Astrocyte (in vitro differentiated cells and primary cell): ENCODE results near the gene KRT78. TPM values are rescaled to one million over a fixed set of nuclear protein-coding genes. Genes with fewer than 3 reads are reported as not detected.

Source experiments
- DNase-seq: peaks from one replicate; pipeline ENCODE4 v3.0.0-alpha.2; 2010; ENCODE audit warnings: low read depth
- FAIRE-seq: peaks from 2 replicates; lab custom pipeline; 2011; peaks lifted over from hg19 to GRCh38; lab: Jason Lieb, UNC
- H2AFZ ChIP-seq: 2 replicates; pipeline ENCODE4 v1.6.0; 2012; ENCODE audit warnings: low read depth, low read length, inconsistent platforms
- H3K27ac ChIP-seq: 2 replicates; pipeline ENCODE4 v1.5.1; 2011; ENCODE audit warnings: low read depth, low read length, inconsistent platforms
- H3K27me3 ChIP-seq: 2 replicates; pipeline ENCODE4 v1.6.0; 2011; ENCODE audit warnings: low read length, inconsistent platforms; ENCODE audit not compliant: insufficient read depth
- H3K36me3 ChIP-seq: 2 replicates; pipeline ENCODE4 v1.5.1; 2011; ENCODE audit warnings: low read length, inconsistent platforms; ENCODE audit not compliant: insufficient read depth
- H3K4me1 ChIP-seq: 2 replicates; pipeline ENCODE4 v1.5.1; 2011; ENCODE audit warnings: low read length, inconsistent platforms; ENCODE audit not compliant: insufficient read depth
- H3K4me2 ChIP-seq: 2 replicates; pipeline ENCODE4 v1.6.0; 2012; ENCODE audit warnings: low read length, inconsistent platforms
- H3K4me3 ChIP-seq: 2 replicates; pipeline ENCODE4 v1.5.1; 2011; ENCODE audit warnings: low read depth, mild to moderate bottlenecking, low read length, inconsistent platforms; ENCODE audit not compliant: insufficient read depth
- H3K79me2 ChIP-seq: 2 replicates; pipeline ENCODE4 v1.6.0; 2012; ENCODE audit warnings: mild to moderate bottlenecking, low read length, inconsistent platforms; ENCODE audit not compliant: insufficient read depth
- H3K9ac ChIP-seq: 2 replicates; pipeline ENCODE4 v1.6.0; 2012; ENCODE audit warnings: mild to moderate bottlenecking, low read length, inconsistent platforms
- H3K9me3 ChIP-seq: 2 replicates; pipeline ENCODE4 v1.5.1; 2012; ENCODE audit warnings: low read depth, mild to moderate bottlenecking, low read length, inconsistent platforms; ENCODE audit not compliant: insufficient read depth
- H4K20me1 ChIP-seq: 2 replicates; pipeline ENCODE4 v1.6.0; 2012; ENCODE audit warnings: low read length, inconsistent platforms; ENCODE audit not compliant: insufficient read depth
- H3K27ac Mint-ChIP-seq: one replicate; pipeline ENCODE4 v1.8.0; 2021; ENCODE audit warnings: mild to moderate bottlenecking, mixed read lengths; ENCODE audit not compliant: unreplicated experiment
- H3K27me3 Mint-ChIP-seq: one replicate; pipeline ENCODE4 v1.8.0; 2021; ENCODE audit warnings: low read depth, mixed read lengths; ENCODE audit not compliant: unreplicated experiment
- H3K36me3 Mint-ChIP-seq: one replicate; pipeline ENCODE4 v1.8.0; 2021; ENCODE audit warnings: low read depth, mixed read lengths; ENCODE audit not compliant: unreplicated experiment
- H3K4me1 Mint-ChIP-seq: one replicate; pipeline ENCODE4 v1.8.0; 2021; ENCODE audit warnings: low read depth, mixed read lengths; ENCODE audit not compliant: unreplicated experiment
- H3K4me3 Mint-ChIP-seq: one replicate; pipeline ENCODE4 v1.8.0; 2021; ENCODE audit warnings: mild to moderate bottlenecking, moderate library complexity, mixed read lengths; ENCODE audit not compliant: unreplicated experiment
- H3K9me3 Mint-ChIP-seq: one replicate; pipeline ENCODE4 v1.8.0; 2021; ENCODE audit warnings: mild to moderate bottlenecking, mixed read lengths; ENCODE audit not compliant: unreplicated experiment
- EZH2 ChIP-seq: IDR thresholded peaks from 2 replicates; pipeline ENCODE4 v1.6.1; 2012; ENCODE audit warnings: mild to moderate bottlenecking, low read length, inconsistent platforms; ENCODE audit not compliant: insufficient read depth
- total RNA-seq: library from RNA; stranded (reverse); gene quantifications from 2 replicates; pipeline ENCODE4 v1.2.1, GENCODE V29; 2021
- TF ChIP-seq, protein P1 (sequence below): IDR thresholded peaks from 2 replicates; pipeline ENCODE4 v1.5.1; 2011; ENCODE audit warnings: low read depth, mild to moderate bottlenecking, inconsistent platforms, low read length, moderate library complexity; ENCODE audit not compliant: insufficient read depth

Gene KRT78
- total RNA-seq, 1 donor from 2014 or later: not detected

DNA sequence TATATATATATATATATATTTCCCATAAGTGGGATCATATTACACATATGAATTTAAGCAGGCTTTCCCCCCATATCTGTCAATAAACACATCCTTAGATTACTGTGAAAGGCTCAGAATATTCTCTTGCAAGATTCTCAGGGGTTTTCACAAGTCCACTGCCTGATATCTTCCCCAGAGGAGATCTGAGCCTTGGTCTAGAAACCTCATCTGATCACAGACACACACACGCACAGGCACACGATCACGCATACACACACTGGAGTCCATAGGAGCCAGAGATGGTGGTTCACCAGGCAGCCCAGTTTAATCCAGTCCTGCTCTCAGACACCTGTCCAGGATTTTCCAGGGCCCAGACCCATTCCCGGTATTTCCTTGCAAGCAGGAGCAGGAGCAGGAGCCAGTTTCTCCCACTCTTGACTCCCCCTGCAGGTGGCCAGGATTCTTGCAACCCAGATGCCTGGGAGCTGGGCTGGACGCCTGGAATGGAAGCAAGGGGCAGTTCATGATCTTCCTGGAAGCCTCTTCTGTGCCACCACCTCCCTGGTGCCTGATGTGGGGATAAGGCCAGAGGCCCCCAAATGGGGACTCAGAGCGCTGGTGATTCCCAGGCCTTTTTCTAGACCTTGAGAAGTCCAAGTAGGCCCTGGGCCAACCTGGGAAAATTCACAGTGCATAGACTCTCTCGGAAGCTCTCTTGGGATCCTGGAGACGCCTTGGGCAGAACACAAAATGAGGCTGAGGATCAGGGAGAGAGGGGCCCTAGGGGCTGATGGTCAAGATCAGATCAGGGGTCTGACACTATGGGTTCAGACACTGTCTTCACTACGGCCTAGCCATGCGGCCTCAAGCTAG is 16.5 kb upstream of the KRT78 start:
- Histone ChIP-seq H3K4me2 (no peak overlapping the region), H2AFZ (no peak overlapping the region), H3K27me3 (no peaks in the 10 kb centered on the region), H3K27ac (no peak overlapping the region), H4K20me1 (no peaks in the 10 kb centered on the region), H3K4me1 (peaks cover 3% of the 10 kb centered on the region), H3K36me3 (no peaks in the 10 kb centered on the region), H3K9ac (no peak overlapping the region), H3K79me2 (no peaks in the 10 kb centered on the region), H3K9me3 (no peaks in the 10 kb centered on the region), H3K4me3 (no peak overlapping the region)
- peak; percentile 20 for FAIRE-seq
- Mint-ChIP-seq H3K27ac (peak overlapping the region; percentile 31), H3K4me3 (no peak overlapping the region), H3K36me3 (no peaks in the 10 kb centered on the region), H3K27me3 (peaks cover 9% of the 10 kb centered on the region), H3K4me1 (peaks cover 6% of the 10 kb centered on the region), H3K9me3 (no peaks in the 10 kb centered on the region)
- TF ChIP-seq EZH2: no peak
- TF ChIP-seq, protein P1, sequence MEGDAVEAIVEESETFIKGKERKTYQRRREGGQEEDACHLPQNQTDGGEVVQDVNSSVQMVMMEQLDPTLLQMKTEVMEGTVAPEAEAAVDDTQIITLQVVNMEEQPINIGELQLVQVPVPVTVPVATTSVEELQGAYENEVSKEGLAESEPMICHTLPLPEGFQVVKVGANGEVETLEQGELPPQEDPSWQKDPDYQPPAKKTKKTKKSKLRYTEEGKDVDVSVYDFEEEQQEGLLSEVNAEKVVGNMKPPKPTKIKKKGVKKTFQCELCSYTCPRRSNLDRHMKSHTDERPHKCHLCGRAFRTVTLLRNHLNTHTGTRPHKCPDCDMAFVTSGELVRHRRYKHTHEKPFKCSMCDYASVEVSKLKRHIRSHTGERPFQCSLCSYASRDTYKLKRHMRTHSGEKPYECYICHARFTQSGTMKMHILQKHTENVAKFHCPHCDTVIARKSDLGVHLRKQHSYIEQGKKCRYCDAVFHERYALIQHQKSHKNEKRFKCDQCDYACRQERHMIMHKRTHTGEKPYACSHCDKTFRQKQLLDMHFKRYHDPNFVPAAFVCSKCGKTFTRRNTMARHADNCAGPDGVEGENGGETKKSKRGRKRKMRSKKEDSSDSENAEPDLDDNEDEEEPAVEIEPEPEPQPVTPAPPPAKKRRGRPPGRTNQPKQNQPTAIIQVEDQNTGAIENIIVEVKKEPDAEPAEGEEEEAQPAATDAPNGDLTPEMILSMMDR: peak; percentile 81
- peak; percentile 39 for DNase-seq

GRCh38 chr12:52862023-52862422 is 13.2 kb upstream of the KRT78 start:
- peaks cover 2% of the 10 kb centered on the region for H3K4me1 Mint-ChIP-seq
- Histone ChIP-seq H3K4me1 (no peaks in the 10 kb centered on the region), H2AFZ (no peak overlapping the region), H3K27ac (no peak overlapping the region), H3K4me3 (no peak overlapping the region), H3K9me3 (no peaks in the 10 kb centered on the region), H3K79me2 (no peaks in the 10 kb centered on the region), H4K20me1 (no peaks in the 10 kb centered on the region), H3K9ac (no peak overlapping the region), H3K36me3 (no peaks in the 10 kb centered on the region), H3K27me3 (no peaks in the 10 kb centered on the region), H3K4me2 (no peak overlapping the region)
- TF ChIP-seq EZH2: no peak
- TF ChIP-seq, protein P1: no peak
- H3K27ac Mint-ChIP-seq: no peak overlapping the region
- no peak overlapping the region for H3K4me3 Mint-ChIP-seq
- no peaks in the 10 kb centered on the region for H3K9me3 Mint-ChIP-seq
- H3K27me3 Mint-ChIP-seq: peaks cover 9% of the 10 kb centered on the region
- no peaks in the 10 kb centered on the region for H3K36me3 Mint-ChIP-seq
- DNase-seq (no peak), FAIRE-seq (no peak)

DNA sequence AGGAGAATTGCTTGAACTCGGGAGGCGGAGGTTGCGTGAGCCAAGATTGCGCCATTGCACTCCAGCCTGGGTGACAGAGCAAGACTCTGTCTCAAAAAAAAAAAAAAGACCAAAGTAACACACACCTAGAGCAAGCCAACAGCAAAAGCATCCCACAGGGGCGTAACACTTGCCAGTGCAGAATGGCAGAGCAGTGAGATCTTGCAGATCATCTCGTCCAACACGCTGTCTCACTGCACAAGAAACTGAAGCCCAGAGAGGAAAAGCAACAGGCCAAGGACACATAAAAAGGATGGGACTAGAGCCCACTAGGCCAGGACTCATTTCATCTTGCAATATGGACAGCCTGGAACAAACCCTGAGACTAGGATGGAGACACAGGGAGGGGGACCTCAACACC is 12.7 kb upstream of the KRT78 start:
- Histone ChIP-seq H3K27ac (no peak overlapping the region), H3K27me3 (no peaks in the 10 kb centered on the region), H3K9ac (no peak overlapping the region), H3K4me1 (no peaks in the 10 kb centered on the region), H3K4me2 (no peak overlapping the region), H3K36me3 (no peaks in the 10 kb centered on the region), H3K9me3 (no peaks in the 10 kb centered on the region), H4K20me1 (no peaks in the 10 kb centered on the region), H2AFZ (no peak overlapping the region), H3K79me2 (no peaks in the 10 kb centered on the region), H3K4me3 (no peak overlapping the region)
- TF ChIP-seq EZH2: no peak
- TF ChIP-seq, protein P1: no peak
- H3K27me3 Mint-ChIP-seq: peaks cover 11% of the 10 kb centered on the region
- H3K36me3 Mint-ChIP-seq: no peaks in the 10 kb centered on the region
- FAIRE-seq: no peak
- H3K4me3 Mint-ChIP-seq: no peak overlapping the region
- H3K27ac Mint-ChIP-seq: no peak overlapping the region
- DNase-seq: no peak
- H3K9me3 Mint-ChIP-seq: no peaks in the 10 kb centered on the region
- H3K4me1 Mint-ChIP-seq: peaks cover 2% of the 10 kb centered on the region
